HCT116 (cell line): Measurements from ENCODE around the gene NPPB. TPM values are rescaled to one million over a fixed set of nuclear protein-coding genes. Genes with fewer than 3 reads are reported as not detected.

Experiments used
- ATAC-seq: fragments of 200-7000 bp; cut with Tn5 transposase; 2 replicates; pipeline ENCODE4 v1.9.1; 2020; ENCODE audit warnings: mild to moderate bottlenecking, moderate library complexity
- BruUV-seq: library from RNA; stranded (reverse); fragments of 400-500 nt; replicated peaks from 2 replicates; lab custom pipeline; 2021; lab: Mats Ljungman, UMichigan
- CTCF ChIA-PET: fragments of 300-600 bp; sonication (Branson Sonifier 250); formaldehyde crosslinking; loops from one replicate; lab custom pipeline; 2021; ENCODE audit warnings: antibody characterized with exemption; lab: Charles Lee
- POLR2A ChIA-PET: fragments of 300-600, 350-600 bp; sonication (Branson Sonifier 250); formaldehyde crosslinking; loops from one replicate; lab custom pipeline; 2021; ENCODE audit warnings: antibody characterized with exemption; lab: Charles Lee
- RAD21 ChIA-PET, 2 experiments: fragments of 300-600 bp; sonication (Branson Sonifier 250); formaldehyde crosslinking; loops; one replicate each; lab custom pipeline; 2023; ENCODE audit warnings: low total read pairs in 2 of 2; ENCODE audit not compliant: uncharacterized antibody in 2 of 2, unreplicated experiment in 2 of 2, low non-redundant PET in 1 of 2; lab: Charles Lee
- DNase-seq: peaks from one replicate; pipeline ENCODE4 v3.0.0-alpha.2; 2010; ENCODE audit warnings: low read depth, low spot score
- H2AFZ ChIP-seq: fragments of 200-600 bp; shearing (Covaris generic), sonication (generic); 2 replicates; pipeline ENCODE4 v1.6.1; 2017; ENCODE audit warnings: low read depth, mixed run types, mixed read lengths, antibody characterized with exemption, low read length; ENCODE audit not compliant: poor library complexity, severe bottlenecking
- H3K27ac ChIP-seq: 2 replicates; pipeline ENCODE4 v1.5.1; 2012; ENCODE audit warnings: low read depth, low read length
- H3K27me3 ChIP-seq: fragments of 200-600 bp; sonication (generic); 2 replicates; pipeline ENCODE4 v1.6.1; 2016; ENCODE audit warnings: mixed run types, low read length, mixed read lengths; ENCODE audit not compliant: insufficient read depth
- H3K36me3 ChIP-seq, 2 experiments: fragments of 200-500 bp in 1 of 2; fragments of 200-600 bp in 1 of 2; sonication (Bioruptor generic) in 1 of 2; sonication (generic) in 1 of 2; 2 replicates each; pipeline versions ENCODE4 v1.5.1 to v1.6.1; 2014 to 2016; ENCODE audit warnings: low read length in 2 of 2, inconsistent platforms in 1 of 2, mixed read lengths in 1 of 2, mixed run types in 1 of 2; ENCODE audit not compliant: insufficient read depth in 2 of 2, control insufficient read depth in 1 of 2
- H3K4me1 ChIP-seq, 2 experiments: fragments of 200-600 bp in 1 of 2; sonication (generic) in 1 of 2; 2 replicates each; pipeline versions ENCODE4 v1.5.1 to v1.6.1; 2012 to 2017; ENCODE audit warnings: low read length in 2 of 2, inconsistent platforms in 1 of 2, mild to moderate bottlenecking in 1 of 2, mixed read lengths in 1 of 2, mixed run types in 1 of 2, moderate library complexity in 1 of 2; ENCODE audit not compliant: insufficient read depth in 2 of 2, control insufficient read depth in 1 of 2
- H3K4me2 ChIP-seq: fragments of 200-600 bp; sonication (generic); 2 replicates; pipeline ENCODE4 v1.6.1; 2017; ENCODE audit warnings: mixed run types, low read length, mixed read lengths
- H3K4me3 ChIP-seq, 2 experiments: fragments of 200-600 bp in 1 of 2; sonication (generic) in 1 of 2; replicated peaks in 1 of 2; 2 replicates each; pipeline ENCODE4 v1.5.1; 2011 to 2016; ENCODE audit warnings: low read length in 2 of 2, control low read depth in 1 of 2, low read depth in 1 of 2, mild to moderate bottlenecking in 1 of 2, mixed read lengths in 1 of 2, mixed run types in 1 of 2
- H3K79me2 ChIP-seq: fragments of 200-600 bp; sonication (generic); 2 replicates; pipeline ENCODE4 v1.6.1; 2017; ENCODE audit warnings: mild to moderate bottlenecking, mixed run types, low read length, moderate library complexity, mixed read lengths; ENCODE audit not compliant: insufficient read depth
- H3K9ac ChIP-seq: fragments of 200-600 bp; sonication (generic); 2 replicates; pipeline ENCODE4 v1.6.1; 2016; ENCODE audit warnings: low read length, mixed read lengths
- H3K9me2 ChIP-seq: fragments of 200-600 bp; sonication (generic), shearing (Covaris generic); 2 replicates; pipeline ENCODE4 v1.6.1; 2017; ENCODE audit warnings: mixed run types, mild to moderate bottlenecking, moderate library complexity; ENCODE audit not compliant: insufficient read depth
- H3K9me3 ChIP-seq, 2 experiments: fragments of 200-500 bp in 1 of 2; fragments of 200-600 bp in 1 of 2; sonication (Bioruptor generic) in 1 of 2; sonication (generic) in 1 of 2; 2 replicates each; pipeline ENCODE4 v1.6.1; 2014 to 2017; ENCODE audit warnings: low read length in 2 of 2, mixed read lengths in 2 of 2, inconsistent platforms in 1 of 2, low read depth in 1 of 2, mild to moderate bottlenecking in 1 of 2, mixed run types in 1 of 2, moderate library complexity in 1 of 2; ENCODE audit not compliant: control insufficient read depth in 1 of 2, insufficient read depth in 1 of 2
- H4K20me1 ChIP-seq: fragments of 200-600 bp; sonication (generic), shearing (Covaris generic); 2 replicates; pipeline ENCODE4 v1.6.1; 2017; ENCODE audit warnings: mixed run types, mild to moderate bottlenecking, moderate library complexity; ENCODE audit not compliant: insufficient read depth
- ELF1 ChIP-seq: IDR thresholded peaks from 2 replicates; pipeline ENCODE4 v1.6.1; 2012; ENCODE audit warnings: low read depth, borderline replicate concordance
- EZH2phosphoT487 ChIP-seq: fragments of 200-600 bp; IDR thresholded peaks from 2 replicates; pipeline ENCODE4 v1.6.1; 2018; ENCODE audit warnings: antibody characterized with exemption, borderline replicate concordance
- MAX ChIP-seq: IDR thresholded peaks from 2 replicates; pipeline ENCODE4 v1.6.1; 2012
- SIN3A ChIP-seq: IDR thresholded peaks from 2 replicates; pipeline ENCODE4 v1.6.1; 2012; ENCODE audit warnings: low read depth
- ZBTB33 ChIP-seq: IDR thresholded peaks from 2 replicates; pipeline ENCODE4 v1.6.1; 2011; ENCODE audit warnings: mild to moderate bottlenecking, low read length, moderate library complexity; ENCODE audit not compliant: insufficient replicate concordance; ENCODE audit errors: extremely low read depth
- intact Hi-C: fragments of 100-400 bp; cut with micrococcal nuclease; formaldehyde crosslinking; loops from 2 replicates; pipeline ENCODE4 v1.10.0; 2022
- total RNA-seq: library from RNA; stranded (reverse); gene quantifications from one replicate; pipeline ENCODE4 v1.2.1, GENCODE V29; 2021; ENCODE audit not compliant: unreplicated experiment

NPPB gene
- total RNA-seq, 1 experiment from 2014 or later = not detected

GRCh38 chr1:11847667-11848372 lies 10.9 kb downstream of the NPPB start, which contains the start of gene NPPA:
Gene NPPA (minus strand): TSS chr1:11847783. CDS start chr1:11847684, 99 bp downstream.
- Histone ChIP-seq H3K27ac (no peak within 1 kb of the TSS), H3K9me3 (no peaks in the 10 kb centered on the region), H2AFZ (no peak within 1 kb of the TSS)
- intact Hi-C loops = no loop called here
- POLR2A ChIA-PET = interaction anchor here (0.7 to 1.8 kb wide), 2 partner anchors 60 to 62 kb away, joined by 3 to 4 read pairs; no protein-coding TSS in a partner anchor
- TF ChIP-seq MAX = no peak
- no peak for TF ChIP-seq ELF1
- no peak for TF ChIP-seq EZH2phosphoT487
- TF ChIP-seq ZBTB33 = no peak
- TF ChIP-seq SIN3A = no peak
- TF ChIP-seq, all 23 proteins: peak for 0
- H3K4me2 ChIP-seq = no peak within 1 kb of the TSS
- no peak within 1 kb of the TSS for H3K9ac ChIP-seq
- H3K9me2 ChIP-seq = no peaks in the 10 kb centered on the region
- H3K36me3 ChIP-seq = peaks cover 0 to 4% of the 10 kb centered on the region in 2 experiments; a peak in 1 of 4 replicates
- ChIA-PET RAD21 (no interaction called here), CTCF (no interaction called here)
- H3K4me1 ChIP-seq = 0 out of 4 replicates have a peak, but pooled peaks cover 0 to 3% of the 10 kb centered on the region in 2 experiments
- no peak for DNase-seq
- ATAC-seq = no peak
- no peak within 1 kb of the TSS for H3K4me3 ChIP-seq
- H3K79me2 ChIP-seq = no peaks in the 10 kb centered on the region
- H4K20me1 ChIP-seq = no peaks in the 10 kb centered on the region
- no TSS peak for BruUV-seq
- H3K27me3 ChIP-seq = peaks cover 9% of the 10 kb centered on the region; the same call in 1 of the 2 replicates
